IMR-90 (cell line): Measurements from ENCODE around the gene IBA57. TPM values are rescaled to one million over a fixed set of nuclear protein-coding genes. Genes with fewer than 3 reads are reported as not detected.

Source experiments
- ATAC-seq: fragments of 200-7000 bp; cut with Tn5 transposase; 2 replicates; pipeline ENCODE4 v1.9.1; 2020; ENCODE audit warnings: low read depth, mild to moderate bottlenecking, moderate library complexity
- BruUV-seq: library from RNA; stranded (reverse); fragments of 400-500 nt; replicated peaks from 2 replicates; lab custom pipeline; 2021; lab: Mats Ljungman, UMichigan
- CTCF ChIA-PET: fragments of 300-600 bp; formaldehyde crosslinking; extraction: SDS; loops from one replicate; lab custom pipeline; 2021; ENCODE audit warnings: antibody characterized with exemption; lab: Yijun Ruan, JAX
- POLR2A ChIA-PET: fragments of 300-600 bp; sonication (Branson Sonifier 250); formaldehyde crosslinking; loops from one replicate; lab custom pipeline; 2022; ENCODE audit warnings: antibody characterized with exemption; ENCODE audit not compliant: unreplicated experiment; lab: Charles Lee
- DNase-seq: peaks from one replicate; pipeline ENCODE4 v3.0.0; 2013
- H2AFZ ChIP-seq: replicated peaks from 2 replicates; pipeline ENCODE3; 2013; ENCODE audit warnings: low read length, mild to moderate bottlenecking; ENCODE audit not compliant: poor library complexity
- H2AK5ac ChIP-seq: 2 replicates; pipeline ENCODE4 v1.6.1; 2013; ENCODE audit warnings: low read depth, low read length, inconsistent platforms
- H2AK9ac ChIP-seq: replicated peaks from 2 replicates; pipeline ENCODE3; 2013; ENCODE audit warnings: mild to moderate bottlenecking, low read depth, low read length, moderate library complexity; ENCODE audit not compliant: poor library complexity
- H2BK120ac ChIP-seq: 2 replicates; pipeline ENCODE4 v1.6.1; 2013; ENCODE audit warnings: low read depth, low read length, inconsistent platforms
- H2BK15ac ChIP-seq: 3 replicates; pipeline ENCODE4 v1.6.1; 2013; ENCODE audit warnings: low read depth, low read length, inconsistent platforms
- H2BK20ac ChIP-seq: 2 replicates; pipeline ENCODE4 v1.6.1; 2013; ENCODE audit warnings: low read depth, mild to moderate bottlenecking, inconsistent platforms, low read length, moderate library complexity
- H2BK5ac ChIP-seq: 2 replicates; pipeline ENCODE4 v1.6.1; 2013; ENCODE audit warnings: mild to moderate bottlenecking, low read depth, low read length, inconsistent platforms; ENCODE audit not compliant: poor library complexity, severe bottlenecking
- H3K14ac ChIP-seq: replicated peaks from 2 replicates; pipeline ENCODE4 v1.6.1; 2013; ENCODE audit warnings: low read depth, low read length, inconsistent platforms
- H3K18ac ChIP-seq: 2 replicates; pipeline ENCODE4 v1.6.1; 2013; ENCODE audit warnings: low read depth, low read length, control low read depth
- H3K23ac ChIP-seq: 2 replicates; pipeline ENCODE4 v1.6.1; 2013; ENCODE audit warnings: low read depth, low read length, inconsistent platforms
- H3K27ac ChIP-seq: 2 replicates; pipeline ENCODE4 v1.5.1; 2013; ENCODE audit warnings: mild to moderate bottlenecking, control low read depth, low read length; ENCODE audit not compliant: insufficient read depth
- H3K27me3 ChIP-seq: 2 replicates; pipeline ENCODE4 v1.6.1; 2013; ENCODE audit warnings: low read length; ENCODE audit not compliant: control insufficient read depth, insufficient read depth
- H3K36me3 ChIP-seq: 2 replicates; pipeline ENCODE4 v1.6.1; 2013; ENCODE audit warnings: low read length, mixed read lengths; ENCODE audit not compliant: control insufficient read depth, insufficient read depth
- H3K4ac ChIP-seq: 2 replicates; pipeline ENCODE4 v1.6.1; 2013; ENCODE audit warnings: low read depth, low read length, inconsistent platforms
- H3K4me1 ChIP-seq: 2 replicates; pipeline ENCODE4 v1.6.1; 2013; ENCODE audit warnings: low read length, mixed read lengths; ENCODE audit not compliant: control insufficient read depth, insufficient read depth
- H3K4me2 ChIP-seq: 2 replicates; pipeline ENCODE4 v1.6.1; 2013; ENCODE audit warnings: low read depth, mild to moderate bottlenecking, control low read depth, low read length, moderate library complexity
- H3K4me3 ChIP-seq: 2 replicates; pipeline ENCODE4 v1.5.1; 2013; ENCODE audit warnings: low read depth, mild to moderate bottlenecking, control low read depth, low read length, moderate library complexity; ENCODE audit not compliant: insufficient read depth
- H3K56ac ChIP-seq: 2 replicates; pipeline ENCODE4 v1.6.1; 2013; ENCODE audit warnings: low read length, inconsistent platforms; ENCODE audit not compliant: insufficient read depth; ENCODE audit errors: extremely low read depth
- H3K79me1 ChIP-seq, 2 experiments: 2 replicates each; pipeline ENCODE4 v1.6.1; 2013; ENCODE audit warnings: low read length in 2 of 2, inconsistent platforms in 1 of 2, low read depth in 1 of 2
- H3K9ac ChIP-seq: 2 replicates; pipeline ENCODE4 v1.6.1; 2013; ENCODE audit warnings: low read depth, low read length, control low read depth
- H3K9me1 ChIP-seq: 2 replicates; pipeline ENCODE4 v1.6.1; 2013; ENCODE audit warnings: low read length, inconsistent platforms; ENCODE audit not compliant: insufficient read depth
- H3K9me3 ChIP-seq: 2 replicates; pipeline ENCODE4 v1.6.1; 2013; ENCODE audit warnings: low read length; ENCODE audit not compliant: control insufficient read depth, insufficient read depth
- H4K20me1 ChIP-seq: 2 replicates; pipeline ENCODE4 v1.6.1; 2013; ENCODE audit warnings: low read length, inconsistent platforms; ENCODE audit not compliant: insufficient read depth
- H4K5ac ChIP-seq: 2 replicates; pipeline ENCODE4 v1.6.1; 2013; ENCODE audit warnings: mild to moderate bottlenecking, low read depth, low read length, control low read depth
- H4K8ac ChIP-seq, 2 experiments: 2 replicates each; pipeline ENCODE4 v1.6.1; 2013; ENCODE audit warnings: low read depth in 2 of 2, low read length in 2 of 2, control low read depth in 1 of 2, inconsistent platforms in 1 of 2
- H4K91ac ChIP-seq: 2 replicates; pipeline ENCODE4 v1.6.1; 2013; ENCODE audit warnings: low read depth, low read length, inconsistent platforms; ENCODE audit not compliant: insufficient read depth
- BHLHE40 ChIP-seq: fragments of 150-350 bp; IDR thresholded peaks from 2 replicates; pipeline ENCODE4 v1.6.1; 2016; ENCODE audit warnings: mild to moderate bottlenecking, low read depth, low read length
- ELK1 ChIP-seq: fragments of 150-350 bp; IDR thresholded peaks from 2 replicates; pipeline ENCODE4 v1.6.1; 2016; ENCODE audit warnings: low read depth, mild to moderate bottlenecking, low read length, moderate library complexity, borderline replicate concordance
- MAFK ChIP-seq: IDR thresholded peaks from 2 replicates; pipeline ENCODE4 v1.6.1; 2012; ENCODE audit warnings: low read depth, low read length, improper control_type of control experiment
- POLR2A ChIP-seq: IDR thresholded peaks from 2 replicates; pipeline ENCODE4 v1.6.1; 2012; ENCODE audit warnings: mild to moderate bottlenecking, low read depth, low read length
- RFX5 ChIP-seq: IDR thresholded peaks from 2 replicates; pipeline ENCODE4 v1.8.0; 2012; ENCODE audit warnings: low read depth, mild to moderate bottlenecking, low read length, moderate library complexity
- SMC3 ChIP-seq: fragments of 150-350 bp; IDR thresholded peaks from 2 replicates; pipeline ENCODE4 v1.6.1; 2016; ENCODE audit warnings: low read depth, mild to moderate bottlenecking, antibody characterized with exemption, low read length, moderate library complexity
- WGBS, 2 experiments: methylation state at CpG; one replicate each; pipeline versions ENCODE4 v1.1.5 to v1.1.7; 2013; ENCODE audit warnings: missing lambda C conversion rate in 2 of 2; ENCODE audit not compliant: insufficient read length in 1 of 2; ENCODE audit errors: extremely low coverage in 2 of 2; 5-methylcytosine and 5-hydroxymethylcytosine counted together
- dilution Hi-C: fragments of 300-500 bp; cut with HindIII; formaldehyde crosslinking; loops from one replicate; pipeline ENCODE4 v1.14.3; 2018; ENCODE audit warnings: low sequenced_read_pairs; ENCODE audit not compliant: unreplicated experiment
- in situ Hi-C: fragments of 300-500 bp; cut with MboI; formaldehyde crosslinking; loops from 3 replicates; pipeline ENCODE4 v1.14.3; 2019; ENCODE audit warnings: low sequenced_read_pairs, inconsistent platforms, mixed read lengths
- intact Hi-C: fragments of 100-400 bp; cut with micrococcal nuclease; formaldehyde crosslinking; loops from 2 replicates; pipeline ENCODE4 v1.10.0; 2022
- polyA plus RNA-seq, 3 experiments: library from polyadenylated mRNA; depleted of rRNA; stranded (reverse); fragments of >200 nt; gene quantifications; 2 replicates each; pipeline ENCODE4 v1.2.3, GENCODE V29; 2012; ENCODE audit warnings: low replicate concordance in 1 of 3
- total RNA-seq: library from RNA; depleted of rRNA; stranded (reverse); fragments of >200 nt; gene quantifications from 2 replicates; pipeline ENCODE4 v1.2.3, GENCODE V29; 2012

IBA57 gene
- total and polyA plus RNA-seq, 2 of the 4 experiments (the other 2 are of a cell fraction), result 2.0 to 2.6 TPM

- TF ChIP-seq RFX5, result no peak
- no peak for TF ChIP-seq BHLHE40
These were observed 46.2 kb downstream of the IBA57 start (continued) for GRCh38 chr1:228211531-228212414.

- no peak for ATAC-seq
- TF ChIP-seq POLR2A (no peak), SMC3 (no peak), BHLHE40 (no peak), MAFK (no peak), ELK1 (no peak)
- Histone ChIP-seq H3K4me2 (peak overlapping the region; percentile 70), H3K56ac (no peak overlapping the region), H3K9me1 (peaks cover 4% of the 10 kb centered on the region; the same call in 1 of the 2 replicates), H3K4me1 (peaks cover 10% of the 10 kb centered on the region; the same call in 1 of the 2 replicates), H2BK15ac (no peak overlapping the region), H2BK20ac (no peak overlapping the region), H2AFZ (peak overlapping the region; percentile 86), H3K14ac (no peak overlapping the region), H2BK5ac (no peak overlapping the region), H2AK9ac (peak overlapping the region; percentile 50), H3K23ac (0 out of 2 replicates have a peak overlapping the region, but pooled peaks have one; percentile 15), H4K20me1 (peaks cover 5% of the 10 kb centered on the region; the same call in 1 of the 2 replicates), H3K36me3 (peaks cover 11% of the 10 kb centered on the region; the same call in 1 of the 2 replicates), H3K9ac (no peak overlapping the region), H3K9me3 (no peaks in the 10 kb centered on the region), H3K18ac (no peak overlapping the region), H2AK5ac (peak overlapping the region; percentile 15; the same call in 1 of the 2 replicates), H2BK120ac (no peak overlapping the region; the same call in 1 of the 2 replicates), H3K4me3 (peak overlapping the region; percentile 29), H3K4ac (no peak overlapping the region), H3K79me1 (peaks cover 0 to 13% of the 10 kb centered on the region in 2 experiments; a peak in 2 of 4 replicates), H3K27me3 (no peaks in the 10 kb centered on the region; the same call in 1 of the 2 replicates), H4K91ac (no peak overlapping the region), H4K8ac (no peak overlapping the region; a peak in 1 of 4 replicates), H3K27ac (no peak overlapping the region), H4K5ac (no peak overlapping the region; the same call in 1 of the 2 replicates)
- 24% methylated on average over 36 of the region's 66 CpGs; no CpG with 5 or more reads in 1 of the 2 experiments for WGBS, 2 experiments
- ChIA-PET CTCF (no interaction called here), POLR2A (no interaction called here)
- BruUV-seq, result no TSS peak
- DNase-seq, result no peak
- intact Hi-C loops (loop anchor here (5.0 kb wide), 1 partner anchor 245 kb away; a partner anchor contains a TSS), dilution Hi-C loops (no loop called here), in situ Hi-C loops (no loop called here)
These were observed 46.9 kb downstream of the IBA57 start for GRCh38 chr1:228212415-228212965.
